ENCODE results near the gene APOL5.

The APOL5 gene

DNA sequence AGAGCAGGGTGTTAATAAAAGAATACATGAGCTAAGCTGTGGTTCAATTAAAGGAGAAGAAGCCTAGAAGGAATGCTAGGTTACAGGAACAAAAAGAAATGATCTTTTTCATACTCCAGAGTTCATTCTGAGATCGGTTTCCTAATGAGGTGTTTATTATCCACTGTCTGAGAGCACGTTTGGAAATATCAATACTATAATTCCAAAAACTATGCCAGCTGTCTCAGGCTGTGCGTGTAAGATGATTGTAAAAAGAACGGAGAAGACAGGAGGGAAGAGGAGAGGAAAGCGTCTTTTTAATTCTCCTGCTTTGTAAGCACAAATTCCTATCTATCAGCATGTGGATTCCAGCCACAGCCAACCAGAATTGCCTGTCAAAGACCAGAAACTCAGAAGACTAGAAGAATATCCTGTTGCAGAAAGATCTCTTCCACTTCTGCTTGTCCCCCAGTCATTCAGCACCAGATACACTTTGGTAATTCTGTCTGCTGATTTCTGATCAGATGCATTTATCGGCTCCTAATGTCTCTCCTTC is 25.7 kb downstream of the APOL5 start:
- no peak for DNase-seq

DNA sequence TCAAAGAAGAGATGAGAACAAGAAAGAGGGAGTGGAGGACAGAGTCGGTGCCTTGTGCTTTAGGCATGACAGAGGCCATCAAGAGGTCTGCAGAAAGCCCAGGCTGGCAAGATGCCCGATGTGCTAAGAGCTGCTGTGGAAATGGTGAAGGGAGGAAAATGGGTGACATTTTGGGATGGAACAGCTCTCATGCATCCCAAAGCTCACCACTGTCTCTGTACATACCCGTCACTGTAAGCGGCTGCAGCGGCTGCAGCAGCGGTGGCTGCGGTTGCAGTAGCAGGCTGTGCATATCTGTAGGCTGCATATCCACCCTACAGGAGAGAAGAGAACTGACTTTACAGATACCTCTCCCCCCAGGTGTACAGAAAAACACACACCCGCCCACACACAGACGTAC is 28.6 kb downstream of the APOL5 start:
- DNase-seq, result no peak

DNA sequence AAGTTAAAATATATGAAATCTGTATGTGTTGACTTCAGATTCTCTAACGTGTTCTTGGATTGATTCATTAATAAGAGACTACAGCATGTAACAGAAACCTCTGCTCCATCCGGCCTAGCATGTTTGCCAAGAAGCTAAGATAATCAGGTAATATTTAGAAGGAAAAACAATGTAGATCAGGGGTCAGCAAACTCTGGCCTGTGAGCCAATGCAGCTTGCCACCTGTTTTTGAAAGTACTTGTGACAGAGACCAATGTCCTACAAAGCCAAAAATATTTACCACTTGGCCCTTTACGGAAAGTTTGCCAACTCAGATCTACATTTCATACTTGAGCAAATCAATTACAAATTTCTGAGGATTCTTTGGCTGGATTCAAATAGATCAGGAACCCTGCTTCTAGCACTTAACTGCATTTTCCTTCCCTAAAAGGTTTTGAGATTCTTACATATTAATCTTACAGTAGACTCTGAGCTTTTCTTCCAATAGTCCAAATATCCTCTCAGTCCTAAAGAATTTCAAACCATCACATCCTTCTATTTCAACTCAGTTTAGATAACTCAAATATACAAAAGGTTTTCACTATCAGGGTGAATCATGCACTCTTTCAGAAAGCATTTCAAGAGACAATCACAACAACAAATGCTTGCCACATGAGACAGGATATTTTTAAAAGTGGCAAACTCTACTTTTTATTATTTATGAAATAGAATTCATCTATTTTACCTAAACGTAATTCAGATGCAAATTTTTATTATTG is 29.5 kb downstream of the APOL5 start:
- DNase-seq, result no peak

DNA sequence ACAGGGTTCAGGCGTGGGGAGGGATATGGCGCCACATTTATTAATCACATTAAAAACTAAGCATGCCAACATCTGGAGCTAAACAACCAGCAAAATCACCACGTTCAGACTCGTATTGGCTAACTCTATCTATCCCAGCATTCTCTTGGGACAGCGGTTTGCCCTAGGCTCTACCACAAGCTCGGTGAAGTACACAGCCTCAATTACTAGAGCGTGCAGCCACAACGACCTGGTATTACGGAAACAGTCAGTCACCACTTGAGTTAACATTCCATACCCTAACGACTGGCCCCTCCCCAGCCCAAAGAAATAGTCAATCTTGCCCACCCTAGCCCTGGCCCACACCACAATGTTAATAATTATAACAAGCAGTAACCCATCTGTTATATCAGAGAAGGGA is 32.1 kb downstream of the APOL5 start:
- no peak for DNase-seq

DNA sequence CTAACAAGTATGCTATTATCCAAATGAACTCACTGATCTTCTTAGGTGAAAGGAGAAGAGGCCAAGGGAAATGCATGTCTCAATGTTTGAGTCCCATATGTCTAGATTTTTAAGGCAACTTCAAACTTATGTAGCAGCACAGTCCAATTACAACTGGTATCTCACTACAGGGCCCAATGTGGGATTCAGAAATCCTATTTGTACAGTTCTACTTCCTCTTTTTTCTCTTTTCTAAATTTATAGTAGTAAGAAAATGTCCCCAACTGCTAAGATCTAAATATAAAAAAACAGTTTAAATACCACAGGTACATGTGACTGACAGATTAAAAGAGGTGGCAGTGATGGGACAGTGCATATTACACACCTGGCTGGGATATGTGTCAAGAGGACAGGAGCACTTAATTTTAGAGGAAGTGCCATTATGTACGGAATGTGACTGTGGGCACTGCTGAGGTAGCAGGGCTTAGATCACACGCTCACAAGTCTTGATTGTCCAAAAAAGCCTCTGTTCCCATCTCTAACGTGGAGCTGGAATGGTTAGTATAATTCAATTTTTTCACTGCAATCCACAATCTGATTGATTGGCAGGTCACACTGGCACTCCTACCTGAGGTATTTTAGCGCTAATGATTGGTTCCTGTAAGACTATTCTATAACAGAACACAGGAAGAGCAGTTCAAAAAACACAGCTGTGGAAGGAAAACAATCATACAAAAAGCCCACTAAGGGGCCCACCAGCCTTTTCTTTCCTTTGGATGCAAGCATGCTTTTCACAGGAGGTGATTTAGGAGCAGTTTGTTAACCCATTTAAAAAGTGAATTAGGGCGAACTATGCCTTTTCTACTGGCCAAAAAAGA is 34.6 kb downstream of the APOL5 start:
- no peak for DNase-seq

DNA sequence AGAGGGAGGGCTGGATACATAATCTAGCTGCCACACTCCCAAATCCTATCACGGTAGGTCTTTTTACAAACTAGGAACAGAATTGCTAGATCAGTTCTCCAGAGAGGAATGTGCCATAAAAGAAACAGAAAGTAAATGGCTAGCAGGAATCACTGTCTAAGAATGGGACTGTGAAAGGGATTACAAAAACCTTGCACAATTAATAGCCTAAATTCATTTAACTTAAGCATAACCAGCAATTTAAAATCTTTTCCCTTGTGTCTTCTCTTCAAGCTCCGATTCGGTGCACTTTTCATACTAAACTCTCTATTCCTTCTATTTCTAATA is 35.2 kb downstream of the APOL5 start:
- DNase-seq, result no peak

DNA sequence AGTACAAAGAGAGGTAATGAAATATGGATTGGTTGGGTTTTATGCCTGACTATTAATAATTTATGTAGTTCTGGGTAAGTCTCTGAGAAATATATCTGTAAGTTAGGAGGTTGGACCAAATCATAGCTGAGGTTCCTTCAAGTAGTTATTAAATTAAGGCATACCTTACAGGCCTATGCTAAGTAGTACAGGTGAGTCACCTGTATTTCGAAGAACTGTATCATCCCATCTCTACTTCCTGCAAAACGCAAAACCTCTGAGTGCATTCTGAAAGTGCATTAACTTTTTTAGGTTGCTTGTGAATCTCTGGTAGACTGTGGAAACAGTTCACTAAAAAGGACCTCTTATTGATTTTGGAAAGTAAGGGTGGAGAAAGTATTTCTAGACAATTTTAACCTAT is 37.1 kb downstream of the APOL5 start:
- no peak for DNase-seq

DNA sequence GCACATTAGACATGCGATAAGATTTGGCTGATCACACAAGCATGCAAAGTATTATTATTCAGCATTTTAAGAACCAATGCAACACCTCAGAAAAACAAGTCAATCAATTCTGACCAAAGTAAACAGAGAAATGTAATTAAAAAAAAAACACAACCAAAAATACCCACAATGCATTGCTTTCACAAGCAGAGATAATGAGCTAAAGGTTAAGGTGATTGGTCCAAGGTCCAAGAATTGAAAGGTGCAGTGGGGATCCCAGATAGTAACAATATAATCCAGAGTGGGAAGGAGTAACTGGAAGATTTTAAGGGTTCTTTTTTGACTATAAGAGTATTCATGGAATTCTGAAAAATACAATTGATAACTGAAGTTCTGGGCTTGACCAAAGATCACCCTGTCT is 39.0 kb downstream of the APOL5 start:
- no peak for DNase-seq

DNA sequence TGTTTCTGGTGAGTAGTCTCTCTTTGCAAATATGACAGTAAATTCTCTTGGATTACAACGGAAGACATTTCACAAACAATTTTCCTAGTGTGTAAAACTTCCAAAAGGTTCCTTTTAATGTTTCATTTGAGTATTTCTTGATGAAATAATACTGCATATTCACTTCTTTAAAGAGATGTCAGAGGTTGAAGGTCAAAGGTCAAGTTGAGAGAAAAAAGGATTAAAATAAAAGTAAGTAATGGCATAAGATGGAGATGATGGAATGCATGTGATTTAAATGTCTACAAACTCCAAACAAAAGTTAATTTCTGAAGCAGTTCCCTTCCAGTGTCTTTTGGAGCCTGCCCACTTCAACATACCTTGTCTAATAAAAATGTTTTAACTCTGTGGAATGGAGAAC is 40.7 kb downstream of the APOL5 start:
- no peak for DNase-seq

DNA sequence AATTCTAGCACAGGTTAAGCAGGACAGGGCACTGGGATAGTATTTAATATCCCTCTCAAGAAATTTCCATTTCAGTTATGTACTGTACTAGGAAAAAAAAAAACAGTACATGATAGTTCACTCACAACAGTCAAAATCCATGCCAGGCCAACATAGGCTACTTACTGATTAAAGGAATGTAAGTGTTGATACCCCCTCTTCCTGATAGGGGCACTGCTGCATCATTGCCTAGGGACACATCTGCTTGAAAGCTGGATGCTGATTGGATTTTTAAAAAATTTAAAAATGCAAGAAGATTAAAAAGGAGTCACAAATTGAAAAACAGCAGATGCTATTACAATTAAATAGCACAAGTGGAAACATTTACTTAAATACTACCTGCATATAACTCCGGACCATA is 43.4 kb downstream of the APOL5 start:
- DNase-seq, result no peak

DNA sequence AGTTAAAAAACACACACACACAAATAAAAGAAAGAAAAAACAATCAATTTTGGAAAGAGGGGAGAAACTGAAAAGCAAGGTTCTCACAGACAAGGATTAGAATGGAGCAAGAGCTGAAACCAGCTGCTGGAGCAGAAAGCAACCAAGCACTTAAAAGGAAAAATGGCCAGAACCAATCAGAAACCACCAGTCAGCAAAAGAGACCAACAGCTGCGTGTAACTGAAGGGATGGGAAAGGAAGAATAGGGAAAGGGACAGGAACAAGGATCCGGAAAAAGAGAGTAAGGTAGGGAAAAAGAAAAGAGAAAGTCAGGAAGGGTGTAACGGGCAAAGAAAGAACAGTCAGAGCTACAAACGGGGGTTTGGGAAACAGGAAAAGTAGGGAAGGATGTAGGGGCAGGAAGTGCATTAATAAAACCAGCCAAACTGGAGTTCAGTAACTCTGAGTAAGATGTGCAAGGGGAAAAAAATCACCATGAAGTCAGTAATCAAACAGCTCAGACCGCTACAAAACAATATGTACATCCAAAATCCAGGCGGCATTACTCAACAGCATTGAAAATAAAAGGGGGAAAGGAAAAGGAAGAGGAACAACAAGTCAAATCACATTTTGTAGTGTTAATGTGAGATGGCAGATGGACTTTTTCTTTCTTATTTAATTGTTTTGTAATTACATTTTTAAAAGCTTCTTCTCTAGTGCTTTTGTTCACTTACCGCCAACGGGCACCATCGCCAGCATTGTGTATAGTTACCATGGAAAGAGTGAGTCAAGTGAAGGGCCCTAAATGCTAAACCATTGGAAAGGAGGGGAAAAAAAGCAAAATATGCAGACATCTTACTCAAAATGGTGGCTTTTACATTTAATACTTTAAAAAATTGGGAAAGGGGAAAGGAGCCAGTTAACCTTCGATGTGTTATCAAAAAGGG is 49.2 kb downstream of the APOL5 start:
- DNase-seq, result no peak

DNA sequence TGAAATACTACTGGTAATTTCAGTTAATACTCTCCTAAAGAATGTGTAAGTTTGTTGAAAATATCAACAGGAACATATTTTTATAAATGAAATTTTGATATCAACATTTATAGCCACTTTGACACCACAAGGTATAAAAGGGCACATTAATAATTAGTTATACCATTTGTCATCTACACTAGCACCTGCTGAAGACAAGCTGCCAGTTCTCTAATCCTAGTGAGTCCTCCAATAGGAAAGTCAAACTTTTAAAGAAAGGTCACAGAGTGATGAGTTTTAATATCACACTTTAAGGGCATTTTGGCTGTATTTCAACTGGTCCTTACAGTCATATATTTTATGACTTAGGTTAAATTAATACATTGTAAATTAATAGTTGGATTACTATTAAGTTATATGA is 52.3 kb downstream of the APOL5 start:
- no peak for DNase-seq

DNA sequence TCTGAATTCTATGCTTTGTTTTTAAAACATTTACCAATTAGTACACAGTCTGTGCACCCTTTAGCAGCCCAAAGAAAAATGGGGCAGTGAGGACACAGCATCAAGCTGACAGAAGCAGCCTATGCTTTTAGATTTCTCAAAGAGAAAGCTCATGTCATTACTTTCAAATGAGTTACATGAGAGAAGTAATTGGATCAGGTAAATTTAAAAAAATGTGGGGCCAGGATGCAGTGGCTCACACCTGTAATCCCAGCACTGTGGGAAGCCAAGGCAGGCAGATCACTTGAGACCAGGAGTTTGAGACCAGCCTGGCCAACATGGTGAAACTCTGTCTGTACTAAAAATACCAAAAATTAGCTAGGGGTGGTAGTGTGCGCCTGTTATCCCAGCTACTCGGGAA is 57.7 kb downstream of the APOL5 start:
- DNase-seq, result no peak

DNA sequence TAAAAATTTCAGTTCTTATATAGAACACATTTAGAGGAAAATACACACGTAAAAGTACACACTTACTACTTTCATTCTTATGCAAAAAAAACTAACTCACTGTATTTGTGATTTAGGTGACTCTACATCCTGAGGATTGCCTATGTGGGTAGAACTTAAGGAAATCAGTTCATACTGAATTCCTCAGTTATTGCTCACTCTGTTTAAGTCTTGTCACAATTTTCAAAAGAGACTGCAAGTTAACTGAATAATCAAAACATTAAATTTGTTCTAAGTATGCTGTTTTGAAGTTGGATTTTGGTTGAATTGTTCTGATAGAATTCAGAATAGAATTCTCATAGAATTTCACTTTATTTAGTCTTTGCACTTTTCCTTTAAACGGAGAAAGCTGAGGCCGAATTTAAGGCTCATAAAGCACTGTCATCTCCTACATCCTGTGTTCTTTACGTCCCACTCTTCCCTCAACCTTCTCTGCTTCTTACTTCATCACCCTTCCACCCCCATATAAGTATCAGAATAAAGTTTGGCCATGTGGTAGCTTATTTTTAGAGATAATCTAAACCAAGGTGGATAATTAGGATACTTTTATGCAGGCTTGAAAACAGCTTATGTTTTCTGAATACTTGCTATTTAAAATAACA is 59.8 kb downstream of the APOL5 start:
- no peak for DNase-seq
